ENCODE data around the gene TMEM260.

- TF ChIP-seq, protein P1, sequence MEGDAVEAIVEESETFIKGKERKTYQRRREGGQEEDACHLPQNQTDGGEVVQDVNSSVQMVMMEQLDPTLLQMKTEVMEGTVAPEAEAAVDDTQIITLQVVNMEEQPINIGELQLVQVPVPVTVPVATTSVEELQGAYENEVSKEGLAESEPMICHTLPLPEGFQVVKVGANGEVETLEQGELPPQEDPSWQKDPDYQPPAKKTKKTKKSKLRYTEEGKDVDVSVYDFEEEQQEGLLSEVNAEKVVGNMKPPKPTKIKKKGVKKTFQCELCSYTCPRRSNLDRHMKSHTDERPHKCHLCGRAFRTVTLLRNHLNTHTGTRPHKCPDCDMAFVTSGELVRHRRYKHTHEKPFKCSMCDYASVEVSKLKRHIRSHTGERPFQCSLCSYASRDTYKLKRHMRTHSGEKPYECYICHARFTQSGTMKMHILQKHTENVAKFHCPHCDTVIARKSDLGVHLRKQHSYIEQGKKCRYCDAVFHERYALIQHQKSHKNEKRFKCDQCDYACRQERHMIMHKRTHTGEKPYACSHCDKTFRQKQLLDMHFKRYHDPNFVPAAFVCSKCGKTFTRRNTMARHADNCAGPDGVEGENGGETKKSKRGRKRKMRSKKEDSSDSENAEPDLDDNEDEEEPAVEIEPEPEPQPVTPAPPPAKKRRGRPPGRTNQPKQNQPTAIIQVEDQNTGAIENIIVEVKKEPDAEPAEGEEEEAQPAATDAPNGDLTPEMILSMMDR (conservative IDR thresholded peaks at IDR 0.05; ENCODE audit: low read length), result no peak; the same call in 1 of the 2 replicates
- no peak for TF ChIP-seq EZH2phosphoT487 (IDR thresholded peaks at IDR 0.05; ENCODE audit: borderline replicate concordance)
Measured at GRCh38 chr14:56686416-56686815, 106.8 kb downstream of the TMEM260 start.
